HepG2 (cell line): ENCODE data around the gene ANKRD7.

Source experiments
- CREM ChIP-seq, 2 experiments: sonication (generic) in 1 of 2; formaldehyde crosslinking in 1 of 2; IDR thresholded peaks; 2 replicates each; pipeline versions ENCODE4 v1.4.0 to v1.6.1; 2016 to 2020; ENCODE audit warnings: antibody characterized with exemption in 1 of 2, mild to moderate bottlenecking in 1 of 2, missing genetic modification reagents in 1 of 2
- GTF3A ChIP-seq: sonication (generic); formaldehyde crosslinking; conservative IDR thresholded peaks from 2 replicates; pipeline ENCODE4 v1.4.0; 2020; ENCODE audit warnings: mild to moderate bottlenecking, missing genetic modification reagents
- MEF2D ChIP-seq: sonication (generic); formaldehyde crosslinking; IDR thresholded peaks from 2 replicates; pipeline ENCODE4 v1.5.1; 2020; ENCODE audit warnings: mild to moderate bottlenecking, missing genetic modification reagents
- NFKB2 ChIP-seq: sonication (generic); formaldehyde crosslinking; IDR thresholded peaks from 2 replicates; pipeline ENCODE4 v1.4.0; 2020; ENCODE audit warnings: missing genetic modification reagents, borderline replicate concordance
- REPIN1 ChIP-seq: sonication (generic); formaldehyde crosslinking; IDR thresholded peaks from 2 replicates; pipeline ENCODE4 v1.8.0; 2022; ENCODE audit warnings: missing genetic modification reagents, low read depth, mild to moderate bottlenecking, borderline replicate concordance
- SNAPC4 ChIP-seq: sonication (generic); formaldehyde crosslinking; IDR thresholded peaks from 2 replicates; pipeline ENCODE4 v1.4.0; 2020; ENCODE audit warnings: mild to moderate bottlenecking, missing genetic modification reagents
- YY1 ChIP-seq: IDR thresholded peaks from 2 replicates; pipeline ENCODE4 v1.6.1; 2011; ENCODE audit warnings: low read length, low read depth, moderate library complexity, mild to moderate bottlenecking; ENCODE audit not compliant: insufficient read depth, insufficient replicate concordance
- ZNF841 ChIP-seq: sonication (generic); formaldehyde crosslinking; IDR thresholded peaks from 2 replicates; pipeline ENCODE4 v1.8.1; 2023; ENCODE audit warnings: missing genetic modification reagents, borderline replicate concordance
- TF ChIP-seq, protein P1 (sequence below): sonication (generic); formaldehyde crosslinking; IDR thresholded peaks from 2 replicates; pipeline ENCODE4 v1.5.0; 2020; ENCODE audit warnings: mild to moderate bottlenecking, missing genetic modification reagents, moderate library complexity

GRCh38 chr7:118245267-118246040 lies 20.9 kb downstream of the ANKRD7 start:
- TF ChIP-seq REPIN1 (CRISPR knock-in tag): no peak
- no peak for TF ChIP-seq ZNF841
- no peak for TF ChIP-seq GTF3A
- no peak for TF ChIP-seq CREM (IDR thresholded peaks at IDR 0.05)
- TF ChIP-seq CREM (CRISPR knock-in tag; IDR thresholded peaks at IDR 0.05): no peak
- TF ChIP-seq YY1: no peak
- TF ChIP-seq, protein P1, sequence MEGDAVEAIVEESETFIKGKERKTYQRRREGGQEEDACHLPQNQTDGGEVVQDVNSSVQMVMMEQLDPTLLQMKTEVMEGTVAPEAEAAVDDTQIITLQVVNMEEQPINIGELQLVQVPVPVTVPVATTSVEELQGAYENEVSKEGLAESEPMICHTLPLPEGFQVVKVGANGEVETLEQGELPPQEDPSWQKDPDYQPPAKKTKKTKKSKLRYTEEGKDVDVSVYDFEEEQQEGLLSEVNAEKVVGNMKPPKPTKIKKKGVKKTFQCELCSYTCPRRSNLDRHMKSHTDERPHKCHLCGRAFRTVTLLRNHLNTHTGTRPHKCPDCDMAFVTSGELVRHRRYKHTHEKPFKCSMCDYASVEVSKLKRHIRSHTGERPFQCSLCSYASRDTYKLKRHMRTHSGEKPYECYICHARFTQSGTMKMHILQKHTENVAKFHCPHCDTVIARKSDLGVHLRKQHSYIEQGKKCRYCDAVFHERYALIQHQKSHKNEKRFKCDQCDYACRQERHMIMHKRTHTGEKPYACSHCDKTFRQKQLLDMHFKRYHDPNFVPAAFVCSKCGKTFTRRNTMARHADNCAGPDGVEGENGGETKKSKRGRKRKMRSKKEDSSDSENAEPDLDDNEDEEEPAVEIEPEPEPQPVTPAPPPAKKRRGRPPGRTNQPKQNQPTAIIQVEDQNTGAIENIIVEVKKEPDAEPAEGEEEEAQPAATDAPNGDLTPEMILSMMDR (CRISPR knock-in tag): no peak
- TF ChIP-seq NFKB2: no peak
- TF ChIP-seq MEF2D: no peak
- no peak for TF ChIP-seq SNAPC4 (CRISPR knock-in tag)
